ENCODE results near the gene EYA2. TPM values are rescaled to one million over a fixed set of nuclear protein-coding genes. Genes with fewer than 3 reads are reported as not detected.

The EYA2 gene
- total RNA-seq, 1 donor from 2014 or later = 8.1 TPM

DNA sequence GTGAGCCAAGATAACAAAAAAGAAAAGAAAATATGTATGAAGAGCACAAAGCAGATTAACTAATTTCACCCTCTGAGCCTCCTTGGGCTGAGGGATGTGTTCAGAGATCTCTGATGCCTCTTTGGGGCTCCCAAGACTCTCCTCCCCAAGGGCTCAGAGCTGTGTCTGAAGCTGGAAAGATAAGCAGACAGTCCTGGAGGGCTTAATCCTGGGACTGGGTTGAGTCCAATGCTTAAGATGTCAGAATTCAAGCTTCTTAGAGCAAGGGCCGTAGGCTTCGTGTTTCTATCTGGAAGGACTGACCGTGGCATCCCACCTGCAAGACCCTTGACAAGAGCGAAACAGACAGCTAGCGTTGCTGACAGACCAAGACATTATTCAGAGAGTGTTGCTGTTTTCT, 232.9 kb downstream of the EYA2 start:
- TF ChIP-seq POLR2A (IDR thresholded peaks at IDR 0.05) = no peak
- no peak for TF ChIP-seq POLR2AphosphoS5 (IDR thresholded peaks at IDR 0.05; ENCODE audit: insufficient read depth in 1 of 2, low read depth in 1 of 2)
- TF ChIP-seq, protein P1, sequence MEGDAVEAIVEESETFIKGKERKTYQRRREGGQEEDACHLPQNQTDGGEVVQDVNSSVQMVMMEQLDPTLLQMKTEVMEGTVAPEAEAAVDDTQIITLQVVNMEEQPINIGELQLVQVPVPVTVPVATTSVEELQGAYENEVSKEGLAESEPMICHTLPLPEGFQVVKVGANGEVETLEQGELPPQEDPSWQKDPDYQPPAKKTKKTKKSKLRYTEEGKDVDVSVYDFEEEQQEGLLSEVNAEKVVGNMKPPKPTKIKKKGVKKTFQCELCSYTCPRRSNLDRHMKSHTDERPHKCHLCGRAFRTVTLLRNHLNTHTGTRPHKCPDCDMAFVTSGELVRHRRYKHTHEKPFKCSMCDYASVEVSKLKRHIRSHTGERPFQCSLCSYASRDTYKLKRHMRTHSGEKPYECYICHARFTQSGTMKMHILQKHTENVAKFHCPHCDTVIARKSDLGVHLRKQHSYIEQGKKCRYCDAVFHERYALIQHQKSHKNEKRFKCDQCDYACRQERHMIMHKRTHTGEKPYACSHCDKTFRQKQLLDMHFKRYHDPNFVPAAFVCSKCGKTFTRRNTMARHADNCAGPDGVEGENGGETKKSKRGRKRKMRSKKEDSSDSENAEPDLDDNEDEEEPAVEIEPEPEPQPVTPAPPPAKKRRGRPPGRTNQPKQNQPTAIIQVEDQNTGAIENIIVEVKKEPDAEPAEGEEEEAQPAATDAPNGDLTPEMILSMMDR (IDR thresholded peaks at IDR 0.05) = no peak
- H3K27me3 ChIP-seq = no peaks in the 10 kb centered on the region
- no peaks in the 10 kb centered on the region for H3K9me3 ChIP-seq
- no peak for DNase-seq (ENCODE audit: extremely low spot score in 2 of 2)
- H3K4me3 ChIP-seq = no peak overlapping the region
- no peaks in the 10 kb centered on the region for H3K36me3 ChIP-seq
- H3K27ac ChIP-seq = no peak overlapping the region
- H3K4me1 ChIP-seq = peaks cover 36% of the 10 kb centered on the region
- intact Hi-C loops (cut with DNase I) = no loop called here

DNA sequence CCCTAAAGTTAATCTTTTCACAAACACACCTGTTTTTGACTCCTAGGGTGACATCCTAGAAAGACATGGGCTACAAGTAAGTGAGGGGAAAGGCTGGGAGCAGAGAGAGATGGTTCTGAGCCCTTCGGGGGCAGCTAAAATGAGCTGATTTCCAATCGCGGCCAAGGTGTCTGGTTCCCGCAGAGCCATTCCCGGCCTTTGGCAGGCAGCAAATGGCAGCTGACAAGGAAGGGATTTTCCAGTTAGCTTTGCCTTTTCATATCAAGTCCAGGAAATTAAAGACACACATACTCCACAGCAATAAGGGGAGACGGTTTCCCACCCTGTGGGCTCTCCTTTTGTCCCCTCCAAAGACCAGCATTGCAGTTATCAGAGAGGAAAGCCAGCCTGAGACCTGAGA, 233.4 kb downstream of the EYA2 start:
- TF ChIP-seq POLR2A (IDR thresholded peaks at IDR 0.05) = no peak
- TF ChIP-seq, protein P1 (IDR thresholded peaks at IDR 0.05) = no peak
- Histone ChIP-seq H3K9me3 (no peaks in the 10 kb centered on the region), H3K4me3 (no peak overlapping the region), H3K4me1 (peaks cover 36% of the 10 kb centered on the region), H3K36me3 (no peaks in the 10 kb centered on the region), H3K27ac (no peak overlapping the region), H3K27me3 (no peaks in the 10 kb centered on the region)
- no peak for DNase-seq (ENCODE audit: extremely low spot score in 2 of 2)
- intact Hi-C loops (cut with DNase I) = no loop called here

DNA sequence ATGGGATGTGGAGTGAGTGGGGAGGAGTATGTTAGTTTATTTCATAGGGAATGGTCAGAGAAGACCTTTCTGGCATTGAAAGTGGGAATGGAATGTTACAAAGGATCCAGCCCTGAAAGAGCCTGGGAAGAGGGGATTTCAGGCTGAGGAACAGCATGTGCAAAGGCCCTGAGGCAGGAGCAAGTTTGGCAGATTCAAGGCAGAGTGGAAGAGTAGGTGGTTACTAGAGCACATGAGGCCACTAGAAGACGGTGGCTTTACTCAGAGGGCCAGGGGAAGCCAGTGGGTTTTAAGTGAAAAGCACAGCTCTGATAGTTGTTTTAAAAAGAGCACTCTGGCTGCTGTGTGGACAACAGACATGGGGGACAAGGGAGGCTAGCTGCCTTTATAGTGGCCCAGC, 234.7 kb downstream of the EYA2 start:
- TF ChIP-seq POLR2AphosphoS5 (IDR thresholded peaks at IDR 0.05; ENCODE audit: insufficient read depth in 1 of 2, low read depth in 1 of 2) (no peak), POLR2A (IDR thresholded peaks at IDR 0.05) (no peak)
- TF ChIP-seq, protein P1 (IDR thresholded peaks at IDR 0.05) = no peak
- no peak for DNase-seq (ENCODE audit: extremely low spot score in 2 of 2)
- no peak overlapping the region for H3K4me3 ChIP-seq
- H3K36me3 ChIP-seq = no peaks in the 10 kb centered on the region
- no peak overlapping the region for H3K27ac ChIP-seq
- intact Hi-C loops (cut with DNase I) = no loop called here
- H3K27me3 ChIP-seq = no peaks in the 10 kb centered on the region
- H3K9me3 ChIP-seq = no peaks in the 10 kb centered on the region
- peaks cover 37% of the 10 kb centered on the region for H3K4me1 ChIP-seq

DNA sequence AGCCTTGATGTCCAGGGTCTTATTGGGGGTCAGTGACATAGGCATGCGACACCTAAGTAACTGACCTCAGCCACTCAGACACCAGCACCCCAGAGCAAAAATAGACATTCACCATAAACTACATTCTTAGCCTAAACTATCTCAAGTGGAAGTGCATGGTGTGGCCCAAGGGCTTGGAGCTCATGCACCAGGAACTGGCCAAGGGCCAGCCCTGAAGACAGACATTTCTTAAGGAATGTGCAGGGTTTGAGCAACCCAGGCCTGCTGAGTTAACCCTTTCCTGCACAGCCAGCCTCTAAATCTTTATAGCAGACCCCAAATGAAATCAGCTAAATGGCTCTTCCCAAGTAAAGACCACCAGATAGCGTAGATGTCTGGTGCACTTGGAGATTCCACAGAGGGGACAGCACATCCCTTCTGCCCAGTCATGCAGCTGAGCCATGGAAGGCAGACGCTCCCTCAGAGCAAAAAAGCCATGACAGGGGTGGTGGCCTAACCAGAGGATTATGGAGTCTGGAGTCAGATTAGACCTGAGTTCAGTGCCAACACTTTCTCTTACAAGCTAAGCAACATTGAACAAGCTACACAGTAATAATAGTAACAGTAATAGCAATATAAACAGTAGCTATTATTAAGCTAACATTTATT, 239.3 kb downstream of the EYA2 start:
- H3K4me1 ChIP-seq = peaks cover 8% of the 10 kb centered on the region
- no peak overlapping the region for H3K4me3 ChIP-seq
- no peak for DNase-seq (ENCODE audit: extremely low spot score in 2 of 2)
- H3K27me3 ChIP-seq = no peaks in the 10 kb centered on the region
- H3K9me3 ChIP-seq = no peaks in the 10 kb centered on the region
- H3K36me3 ChIP-seq = no peaks in the 10 kb centered on the region
- H3K27ac ChIP-seq = no peak overlapping the region
- TF ChIP-seq, protein P1 (IDR thresholded peaks at IDR 0.05) = no peak
- TF ChIP-seq POLR2A (IDR thresholded peaks at IDR 0.05) = no peak
- no peak for TF ChIP-seq POLR2AphosphoS5 (IDR thresholded peaks at IDR 0.05; ENCODE audit: insufficient read depth in 1 of 2, low read depth in 1 of 2)
- intact Hi-C loops (cut with DNase I) = no loop called here

DNA sequence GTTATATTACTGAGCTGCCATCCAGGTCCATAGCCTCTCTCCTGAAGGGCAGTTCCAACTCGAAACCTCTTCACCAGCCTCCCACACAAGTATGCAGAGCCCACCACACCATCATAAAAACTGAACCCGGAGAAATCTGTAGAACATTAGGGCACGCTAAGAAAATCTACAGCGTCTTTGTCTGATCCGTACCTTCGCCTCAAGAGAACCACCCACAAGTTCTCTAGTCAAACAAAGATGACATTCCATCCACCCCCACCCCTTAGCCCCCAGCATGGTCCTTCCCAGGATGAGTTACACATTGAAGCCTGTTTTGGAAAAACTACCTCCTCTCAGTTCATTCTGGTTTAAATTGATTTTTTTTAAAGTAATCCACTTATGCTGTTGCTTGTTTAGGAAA, 242.1 kb downstream of the EYA2 start:
- TF ChIP-seq POLR2AphosphoS5 (IDR thresholded peaks at IDR 0.05; ENCODE audit: insufficient read depth in 1 of 2, low read depth in 1 of 2) = no peak
- TF ChIP-seq POLR2A (IDR thresholded peaks at IDR 0.05) = no peak
- TF ChIP-seq, protein P1 (IDR thresholded peaks at IDR 0.05) = no peak
- DNase-seq (ENCODE audit: extremely low spot score in 2 of 2) = no peak
- intact Hi-C loops (cut with DNase I) = no loop called here
- Histone ChIP-seq H3K27me3 (no peaks in the 10 kb centered on the region), H3K4me3 (no peak overlapping the region), H3K4me1 (peaks cover 8% of the 10 kb centered on the region), H3K9me3 (no peaks in the 10 kb centered on the region), H3K27ac (no peak overlapping the region), H3K36me3 (no peaks in the 10 kb centered on the region)
